Measurements from ENCODE around the gene TET1. TPM values are rescaled to one million over a fixed set of nuclear protein-coding genes. Genes with fewer than 3 reads are reported as not detected.

Gene TET1
- total and polyA plus RNA-seq, 10 donors, result 0.04 to 3.1 (median 2.1) TPM

DNA sequence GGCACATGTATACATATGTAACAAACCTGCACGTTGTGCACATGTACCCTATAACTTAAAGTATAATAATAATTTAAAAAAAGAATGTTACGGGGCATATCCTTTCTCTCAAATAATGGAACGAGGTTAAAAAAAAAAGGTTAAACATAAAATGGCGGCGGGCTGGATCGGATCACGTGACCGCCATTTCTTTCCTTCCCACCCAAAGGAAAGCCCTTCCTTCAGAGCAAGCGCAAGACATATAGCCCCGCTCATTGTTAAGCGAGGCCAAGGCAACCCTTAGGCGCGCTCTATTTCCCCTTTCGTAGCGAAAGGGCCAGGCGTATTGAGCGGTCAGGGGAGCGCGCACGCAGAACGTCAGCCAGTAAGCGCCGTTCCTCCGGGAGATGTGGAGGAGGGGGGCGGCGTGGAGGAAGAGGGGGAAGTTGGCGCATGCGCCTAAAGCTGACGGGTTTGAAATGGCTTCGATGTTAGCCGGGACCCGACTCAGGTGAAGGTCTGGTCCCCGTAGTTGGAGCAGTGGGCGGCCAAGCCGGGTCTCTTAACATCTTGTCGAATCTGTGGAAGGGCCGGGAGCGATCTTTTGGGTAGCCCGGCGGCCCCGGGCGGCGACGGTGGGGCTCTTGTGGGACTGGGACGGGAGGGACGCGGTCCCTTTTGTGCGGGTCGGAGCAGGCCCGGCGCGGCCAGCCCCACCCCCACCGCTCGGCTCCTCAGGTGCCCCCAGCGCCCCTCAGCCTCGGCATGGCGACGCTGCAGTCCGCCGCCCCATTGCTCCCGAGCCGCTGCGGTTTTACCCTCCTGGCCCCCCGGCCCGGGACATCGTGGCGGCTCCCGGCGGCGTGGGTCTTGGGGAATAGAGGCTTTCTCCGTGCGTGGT is 160.9 kb downstream of the TET1 start, which contains the start of gene CCAR1:
CCAR1 (plus strand) TSS at position 447 of the 880 bp plus-strand sequence. CDS start 1,266 bp downstream, outside the sequence.
- no peaks in the 10 kb centered on the region for H3K9me3 ChIP-seq
- H3K27me3 ChIP-seq (replicated peaks in 1 of 7), result no peaks in the 10 kb centered on the region
- WGBS, 5 donors, result 0% methylated on average over 42 to 72 of the region's 72 CpGs
- intact Hi-C loops (cut with DNase I; ENCODE audit: low total_unique reads), result loop anchor here (10.0 kb wide), 1 partner anchor 196 kb away; the partner anchor contains the start of gene SLC25A16
- H3K4me1 ChIP-seq, result peaks cover 10 to 25% (median 14%) of the 10 kb centered on the region in 6 donors
- H3K4me3 ChIP-seq, result peak within 1 kb of the TSS; percentile 82 to 99 (median 93)
- DNase-seq, result peak; percentile 99
- TF ChIP-seq POLR2A (IDR thresholded peaks at IDR 0.05) (peak in 1 of 3 donors; percentile 70), POLR2AphosphoS5 (IDR thresholded peaks at IDR 0.05) (peak; percentile 94 to 96 (median 95))
- TF ChIP-seq, protein P1, sequence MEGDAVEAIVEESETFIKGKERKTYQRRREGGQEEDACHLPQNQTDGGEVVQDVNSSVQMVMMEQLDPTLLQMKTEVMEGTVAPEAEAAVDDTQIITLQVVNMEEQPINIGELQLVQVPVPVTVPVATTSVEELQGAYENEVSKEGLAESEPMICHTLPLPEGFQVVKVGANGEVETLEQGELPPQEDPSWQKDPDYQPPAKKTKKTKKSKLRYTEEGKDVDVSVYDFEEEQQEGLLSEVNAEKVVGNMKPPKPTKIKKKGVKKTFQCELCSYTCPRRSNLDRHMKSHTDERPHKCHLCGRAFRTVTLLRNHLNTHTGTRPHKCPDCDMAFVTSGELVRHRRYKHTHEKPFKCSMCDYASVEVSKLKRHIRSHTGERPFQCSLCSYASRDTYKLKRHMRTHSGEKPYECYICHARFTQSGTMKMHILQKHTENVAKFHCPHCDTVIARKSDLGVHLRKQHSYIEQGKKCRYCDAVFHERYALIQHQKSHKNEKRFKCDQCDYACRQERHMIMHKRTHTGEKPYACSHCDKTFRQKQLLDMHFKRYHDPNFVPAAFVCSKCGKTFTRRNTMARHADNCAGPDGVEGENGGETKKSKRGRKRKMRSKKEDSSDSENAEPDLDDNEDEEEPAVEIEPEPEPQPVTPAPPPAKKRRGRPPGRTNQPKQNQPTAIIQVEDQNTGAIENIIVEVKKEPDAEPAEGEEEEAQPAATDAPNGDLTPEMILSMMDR (IDR thresholded peaks at IDR 0.05 in 8 of 11, conservative IDR thresholded peaks at IDR 0.05 in 3 of 11), result peak in 2 of 11 experiments; percentile 16 to 22
- peak within 1 kb of the TSS; percentile 85 to 96 (median 94) for H3K27ac ChIP-seq
- peaks cover 0 to 34% (median 23%) of the 10 kb centered on the region in 6 donors for H3K36me3 ChIP-seq

DNA sequence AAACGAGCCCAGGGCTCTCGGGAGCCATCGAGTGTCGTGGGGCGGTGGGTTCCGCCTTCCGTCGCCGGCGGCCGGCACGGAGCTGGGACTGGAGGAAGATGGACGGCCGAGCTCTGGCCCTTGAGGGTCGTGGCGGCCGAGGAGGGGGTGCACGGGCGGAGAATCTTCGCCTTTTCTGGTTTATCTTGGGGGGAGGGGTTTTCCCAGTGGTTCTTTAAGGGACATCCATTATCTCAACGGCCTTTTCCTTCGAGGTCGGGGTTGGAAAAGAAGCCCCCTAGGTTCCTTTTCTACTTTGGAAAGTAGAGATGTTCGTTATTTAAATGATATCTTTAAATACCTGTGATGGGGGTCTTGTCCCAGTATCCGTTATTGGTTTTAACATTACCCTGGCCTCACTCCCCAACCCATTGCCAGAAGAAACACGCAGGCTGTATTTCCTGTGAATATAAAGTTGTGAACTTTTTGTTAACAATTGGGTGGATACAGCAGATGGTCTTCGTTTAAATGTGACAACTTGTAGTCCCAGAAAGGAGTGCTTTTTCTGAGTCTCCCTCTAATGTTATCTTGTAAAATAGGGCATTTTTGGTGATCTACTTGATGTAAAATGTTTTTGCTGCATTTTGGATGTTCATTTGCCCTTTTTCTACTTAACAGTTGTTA is 161.7 kb downstream of the TET1 start:
- Histone ChIP-seq H3K27ac (peak overlapping the region; percentile 85 to 96 (median 94)), H3K27me3 (replicated peaks in 1 of 7) (no peaks in the 10 kb centered on the region), H3K4me1 (peaks cover 10 to 33% (median 15%) of the 10 kb centered on the region in 6 donors), H3K4me3 (peak overlapping the region; percentile 82 to 99 (median 93)), H3K36me3 (peaks cover 0 to 42% (median 30%) of the 10 kb centered on the region in 6 donors), H3K9me3 (no peaks in the 10 kb centered on the region)
- no peak for DNase-seq
- TF ChIP-seq POLR2AphosphoS5 (IDR thresholded peaks at IDR 0.05) (no peak), POLR2A (IDR thresholded peaks at IDR 0.05) (no peak)
- TF ChIP-seq, protein P1 (IDR thresholded peaks at IDR 0.05 in 8 of 11, conservative IDR thresholded peaks at IDR 0.05 in 3 of 11), result no peak
- intact Hi-C loops (cut with DNase I; ENCODE audit: low total_unique reads), result loop anchor here (10.0 kb wide), 1 partner anchor 197 kb away; the partner anchor contains the start of gene SLC25A16
- WGBS, 5 donors, result 0 to 1% (median 1%) methylated on average over 8 to 27 of the region's 27 CpGs

DNA sequence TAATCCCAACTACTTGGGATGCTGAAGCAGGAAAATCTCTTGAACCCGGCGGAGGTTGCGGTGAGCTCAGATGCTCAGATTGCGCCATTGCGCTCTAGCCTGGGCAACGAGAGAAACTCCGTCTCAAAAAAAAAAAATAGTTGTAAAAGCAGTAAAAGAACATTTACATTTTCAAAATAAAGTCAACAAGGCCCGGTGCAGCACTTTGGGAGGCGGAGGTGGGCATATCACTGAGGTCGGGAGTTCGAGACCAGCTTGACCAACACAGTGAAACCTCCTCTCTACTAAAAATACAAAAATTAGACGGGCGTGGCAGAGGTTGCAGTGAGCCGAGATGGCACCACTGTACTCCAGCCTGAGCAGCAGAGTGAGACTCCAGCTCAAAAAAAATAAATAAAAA is 164.9 kb downstream of the TET1 start:
- WGBS, 5 donors, result 94 to 96% (median 95%) methylated on average over 14 of the region's 14 CpGs
- no peak for DNase-seq
- Histone ChIP-seq H3K36me3 (peaks cover 0 to 74% (median 60%) of the 10 kb centered on the region in 6 donors), H3K4me3 (no peak overlapping the region), H3K4me1 (peaks cover 10 to 37% (median 15%) of the 10 kb centered on the region in 6 donors), H3K27ac (no peak overlapping the region), H3K27me3 (replicated peaks in 1 of 7) (no peaks in the 10 kb centered on the region), H3K9me3 (no peaks in the 10 kb centered on the region)
- TF ChIP-seq, protein P1 (IDR thresholded peaks at IDR 0.05 in 8 of 11, conservative IDR thresholded peaks at IDR 0.05 in 3 of 11), result no peak
- TF ChIP-seq POLR2A (IDR thresholded peaks at IDR 0.05), result no peak
- TF ChIP-seq POLR2AphosphoS5 (IDR thresholded peaks at IDR 0.05), result no peak
- intact Hi-C loops (cut with DNase I; ENCODE audit: low total_unique reads), result loop anchor here (10.0 kb wide), 1 partner anchor 200 kb away; the partner anchor contains the start of gene SLC25A16
